ENCODE results near the gene CHEK2. TPM values are rescaled to one million over a fixed set of nuclear protein-coding genes. Genes with fewer than 3 reads are reported as not detected.
"Not testable (repeated sequence)": the region's sequence is repeated elsewhere in the genome, so short reads cannot be mapped to it uniquely, and the experiment has no call there.

Gene CHEK2
- total RNA-seq, 2 donors from 2014 or later = 67.5 to 72.3 TPM

- not testable (repeated sequence) for H3K27me3 ChIP-seq (ENCODE audit: control insufficient read depth, insufficient read depth, low read length, poor library complexity, severe bottlenecking); H3K27me3 Mint-ChIP-seq (ENCODE audit: insufficient read depth); H3K4me1 ChIP-seq (ENCODE audit: control insufficient read depth, insufficient read depth, low read length); H3K9me3 Mint-ChIP-seq; H3K9me3 ChIP-seq (ENCODE audit: control insufficient read depth, low read length); H3K27ac ChIP-seq (ENCODE audit: low read depth, low read length); H3K36me3 Mint-ChIP-seq (ENCODE audit: low read depth); H3K36me3 ChIP-seq (ENCODE audit: control insufficient read depth, insufficient read depth, low read length); H3K9ac ChIP-seq (ENCODE audit: extremely low read depth, low read length, poor library complexity, severe bottlenecking); H3K4me3 ChIP-seq (ENCODE audit: low read length); H3K4me1 Mint-ChIP-seq; DNase-seq; H3K27ac Mint-ChIP-seq
- 70 to 96% methylated on average over 1 to 3 of the region's 5 CpGs for WGBS, 2 experiments (ENCODE audit: insufficient coverage in 1 of 2, insufficient read length in 1 of 2)
- peak overlapping the region; percentile 78 for H3K4me3 Mint-ChIP-seq
These were observed 60.7 kb downstream of the CHEK2 start for GRCh38 chr22:28680813-28681490.

DNA sequence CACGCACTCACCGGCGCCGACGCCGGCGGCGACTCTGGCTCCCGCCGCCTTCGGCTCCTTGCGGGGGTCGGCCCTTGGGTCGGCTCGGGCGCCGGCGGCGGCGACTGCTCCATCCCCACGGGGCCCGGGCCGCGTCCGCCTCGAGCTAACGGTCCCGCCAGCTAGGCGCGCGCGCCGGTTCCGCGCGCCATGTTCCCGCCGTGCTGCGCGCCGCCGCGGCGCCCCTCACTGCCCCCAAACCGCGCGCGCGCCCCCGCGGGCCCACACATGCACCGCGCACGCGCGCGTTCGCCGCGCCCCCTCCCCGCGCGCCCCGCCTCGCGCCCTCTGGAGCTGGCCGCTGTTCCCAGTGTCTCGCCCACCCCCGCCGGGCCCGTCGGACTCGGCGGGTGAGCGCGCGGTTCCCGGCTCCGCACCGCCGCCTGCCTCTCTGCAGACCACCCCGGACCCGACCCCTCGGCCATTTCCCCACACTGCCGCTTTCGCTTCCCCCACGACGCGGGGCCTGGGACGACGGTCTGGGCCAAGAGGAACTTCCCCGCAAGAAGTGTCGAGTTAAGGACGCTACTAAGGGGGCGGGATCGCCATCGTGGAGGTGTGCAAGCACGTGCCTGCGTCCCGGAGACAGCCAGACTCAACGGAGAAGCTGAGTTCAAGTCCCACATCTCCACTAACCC is 61.9 kb downstream of the CHEK2 start, which contains the start of gene TTC28:
TSS of gene TTC28 (minus strand) at position 230 of the 677 bp plus-strand sequence. CDS start at position 113, 117 bp downstream.
- H3K27me3 Mint-ChIP-seq (ENCODE audit: insufficient read depth); H3K9me3 ChIP-seq (ENCODE audit: control insufficient read depth, low read length); H3K27ac ChIP-seq (ENCODE audit: low read depth, low read length); H3K36me3 Mint-ChIP-seq (ENCODE audit: low read depth); H3K36me3 ChIP-seq (ENCODE audit: control insufficient read depth, insufficient read depth, low read length); H3K27me3 ChIP-seq (ENCODE audit: control insufficient read depth, insufficient read depth, low read length, poor library complexity, severe bottlenecking); H3K4me1 Mint-ChIP-seq; H3K4me1 ChIP-seq (ENCODE audit: control insufficient read depth, insufficient read depth, low read length); H3K9me3 Mint-ChIP-seq: not testable (repeated sequence)
- Histone ChIP-seq H3K9ac (ENCODE audit: extremely low read depth, low read length, poor library complexity, severe bottlenecking) (peak within 1 kb of the TSS; percentile 54), H3K4me3 (ENCODE audit: low read length) (peak within 1 kb of the TSS; percentile 80)
- WGBS, 2 experiments (ENCODE audit: insufficient coverage in 1 of 2, insufficient read length in 1 of 2) = 2 to 8% methylated on average over 35 to 101 of the region's 101 CpGs
- DNase-seq = peak; percentile 87
- Mint-ChIP-seq H3K27ac (peak within 1 kb of the TSS; percentile 95), H3K4me3 (peak within 1 kb of the TSS; percentile 78)

DNA sequence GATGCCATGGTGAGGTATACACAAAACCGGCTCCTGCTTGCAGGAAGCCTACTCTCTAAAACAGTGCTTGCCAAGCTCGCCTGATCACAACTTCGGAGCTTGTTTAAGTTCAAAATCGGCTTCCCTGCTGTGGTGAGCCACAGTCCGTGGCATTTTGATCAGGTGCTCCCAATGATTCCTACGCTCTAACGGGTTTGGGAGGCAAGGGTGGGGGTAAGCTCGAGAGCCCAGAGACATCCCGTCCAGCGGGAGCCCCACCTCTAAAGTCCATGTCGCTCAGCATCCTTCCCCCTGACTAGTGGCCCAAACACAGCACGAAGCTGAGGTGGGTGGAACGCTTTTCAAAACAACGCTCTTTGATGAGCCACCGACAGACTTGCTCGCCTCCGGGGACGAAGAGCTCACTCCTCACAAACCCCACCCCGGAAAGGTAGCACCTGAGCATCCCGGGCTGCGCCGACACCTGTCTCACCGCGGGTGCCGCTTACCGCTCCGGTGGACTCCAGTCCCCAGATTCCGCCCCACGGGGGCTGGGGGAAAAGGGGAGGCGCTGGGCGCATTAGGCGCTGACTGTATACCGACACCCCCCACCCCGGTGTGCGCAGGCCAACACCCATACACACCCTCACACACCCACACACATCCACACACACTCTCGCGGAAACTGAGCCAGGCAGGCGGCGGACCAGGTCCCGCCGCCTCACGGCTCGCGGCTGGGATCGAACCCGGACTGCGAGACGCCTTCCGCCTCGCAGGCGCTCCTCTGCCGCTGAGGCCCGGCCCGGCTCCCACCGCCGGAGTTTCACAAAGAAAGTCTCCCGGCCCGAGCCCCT is 62.6 kb downstream of the CHEK2 start:
- H3K27me3 ChIP-seq (ENCODE audit: control insufficient read depth, insufficient read depth, low read length, poor library complexity, severe bottlenecking); H3K9me3 Mint-ChIP-seq; H3K36me3 Mint-ChIP-seq (ENCODE audit: low read depth); H3K27ac ChIP-seq (ENCODE audit: low read depth, low read length); H3K27me3 Mint-ChIP-seq (ENCODE audit: insufficient read depth); H3K4me1 ChIP-seq (ENCODE audit: control insufficient read depth, insufficient read depth, low read length); H3K36me3 ChIP-seq (ENCODE audit: control insufficient read depth, insufficient read depth, low read length); H3K9me3 ChIP-seq (ENCODE audit: control insufficient read depth, low read length); H3K4me1 Mint-ChIP-seq: not testable (repeated sequence)
- WGBS, 2 experiments (ENCODE audit: insufficient coverage in 1 of 2, insufficient read length in 1 of 2) = 20 to 42% methylated on average over 13 to 53 of the region's 58 CpGs
- Histone ChIP-seq H3K4me3 (ENCODE audit: low read length) (peak overlapping the region; percentile 80), H3K9ac (ENCODE audit: extremely low read depth, low read length, poor library complexity, severe bottlenecking) (peak overlapping the region; percentile 54)
- H3K4me3 Mint-ChIP-seq = peak overlapping the region; percentile 78
- DNase-seq = peak; percentile 68
- H3K27ac Mint-ChIP-seq = peak overlapping the region; percentile 48

- H3K27me3 Mint-ChIP-seq (ENCODE audit: insufficient read depth); H3K36me3 ChIP-seq (ENCODE audit: control insufficient read depth, insufficient read depth, low read length); H3K36me3 Mint-ChIP-seq (ENCODE audit: low read depth); H3K27ac Mint-ChIP-seq; H3K4me1 ChIP-seq (ENCODE audit: control insufficient read depth, insufficient read depth, low read length); H3K4me3 ChIP-seq (ENCODE audit: low read length); H3K4me1 Mint-ChIP-seq; H3K27me3 ChIP-seq (ENCODE audit: control insufficient read depth, insufficient read depth, low read length, poor library complexity, severe bottlenecking); H3K9ac ChIP-seq (ENCODE audit: extremely low read depth, low read length, poor library complexity, severe bottlenecking); H3K27ac ChIP-seq (ENCODE audit: low read depth, low read length); H3K9me3 Mint-ChIP-seq; H3K9me3 ChIP-seq (ENCODE audit: control insufficient read depth, low read length); DNase-seq: not testable (repeated sequence)
- WGBS, 2 experiments (ENCODE audit: insufficient coverage in 1 of 2, insufficient read length in 1 of 2) = 91 to 94% methylated on average over 5 to 7 of the region's 7 CpGs
- H3K4me3 Mint-ChIP-seq = peak overlapping the region; percentile 78
These were observed 63.5 kb downstream of the CHEK2 start for GRCh38 chr22:28678170-28678569.
